ENCODE results near the gene CHST5.

GRCh38 chr16:75537776-75538175 lies 1.9 kb upstream of the CHST5 start:
- no peak for TF ChIP-seq POLR2A (IDR thresholded peaks at IDR 0.05)
- TF ChIP-seq CTCF (IDR thresholded peaks at IDR 0.05): no peak

All from adrenal gland (tissue), 5 donors.